HCT116 (cell line): ENCODE measurements around the gene STEAP1. TPM values are rescaled to one million over a fixed set of nuclear protein-coding genes. Genes with fewer than 3 reads are reported as not detected.
"Not testable (repeated sequence)": the region's sequence is repeated elsewhere in the genome, so short reads cannot be mapped to it uniquely, and the experiment has no call there.

ENCODE experiments used
- ATAC-seq: fragments of 200-7000 bp; cut with Tn5 transposase; 2 replicates; pipeline ENCODE4 v1.9.1; 2020; ENCODE audit warnings: mild to moderate bottlenecking, moderate library complexity
- BruUV-seq: library from RNA; stranded (reverse); fragments of 400-500 nt; replicated peaks from 2 replicates; lab custom pipeline; 2021; lab: Mats Ljungman, UMichigan
- CTCF ChIA-PET: fragments of 300-600 bp; sonication (Branson Sonifier 250); formaldehyde crosslinking; loops from one replicate; lab custom pipeline; 2021; ENCODE audit warnings: antibody characterized with exemption; lab: Charles Lee
- POLR2A ChIA-PET: fragments of 300-600, 350-600 bp; sonication (Branson Sonifier 250); formaldehyde crosslinking; loops from one replicate; lab custom pipeline; 2021; ENCODE audit warnings: antibody characterized with exemption; lab: Charles Lee
- RAD21 ChIA-PET, 2 experiments: fragments of 300-600 bp; sonication (Branson Sonifier 250); formaldehyde crosslinking; loops; one replicate each; lab custom pipeline; 2023; ENCODE audit warnings: low total read pairs in 2 of 2; ENCODE audit not compliant: uncharacterized antibody in 2 of 2, unreplicated experiment in 2 of 2, low non-redundant PET in 1 of 2; lab: Charles Lee
- DNase-seq: peaks from one replicate; pipeline ENCODE4 v3.0.0-alpha.2; 2010; ENCODE audit warnings: low read depth, low spot score
- H2AFZ ChIP-seq: fragments of 200-600 bp; shearing (Covaris generic), sonication (generic); 2 replicates; pipeline ENCODE4 v1.6.1; 2017; ENCODE audit warnings: low read depth, mixed run types, mixed read lengths, antibody characterized with exemption, low read length; ENCODE audit not compliant: poor library complexity, severe bottlenecking
- H3K27ac ChIP-seq: 2 replicates; pipeline ENCODE4 v1.5.1; 2012; ENCODE audit warnings: low read depth, low read length
- H3K27me3 ChIP-seq: fragments of 200-600 bp; sonication (generic); 2 replicates; pipeline ENCODE4 v1.6.1; 2016; ENCODE audit warnings: mixed run types, low read length, mixed read lengths; ENCODE audit not compliant: insufficient read depth
- H3K36me3 ChIP-seq, 2 experiments: fragments of 200-500 bp in 1 of 2; fragments of 200-600 bp in 1 of 2; sonication (Bioruptor generic) in 1 of 2; sonication (generic) in 1 of 2; 2 replicates each; pipeline versions ENCODE4 v1.5.1 to v1.6.1; 2014 to 2016; ENCODE audit warnings: low read length in 2 of 2, inconsistent platforms in 1 of 2, mixed read lengths in 1 of 2, mixed run types in 1 of 2; ENCODE audit not compliant: insufficient read depth in 2 of 2, control insufficient read depth in 1 of 2
- H3K4me1 ChIP-seq, 2 experiments: fragments of 200-600 bp in 1 of 2; sonication (generic) in 1 of 2; 2 replicates each; pipeline versions ENCODE4 v1.5.1 to v1.6.1; 2012 to 2017; ENCODE audit warnings: low read length in 2 of 2, inconsistent platforms in 1 of 2, mild to moderate bottlenecking in 1 of 2, mixed read lengths in 1 of 2, mixed run types in 1 of 2, moderate library complexity in 1 of 2; ENCODE audit not compliant: insufficient read depth in 2 of 2, control insufficient read depth in 1 of 2
- H3K4me2 ChIP-seq: fragments of 200-600 bp; sonication (generic); 2 replicates; pipeline ENCODE4 v1.6.1; 2017; ENCODE audit warnings: mixed run types, low read length, mixed read lengths
- H3K4me3 ChIP-seq, 2 experiments: fragments of 200-600 bp in 1 of 2; sonication (generic) in 1 of 2; replicated peaks in 1 of 2; 2 replicates each; pipeline ENCODE4 v1.5.1; 2011 to 2016; ENCODE audit warnings: low read length in 2 of 2, control low read depth in 1 of 2, low read depth in 1 of 2, mild to moderate bottlenecking in 1 of 2, mixed read lengths in 1 of 2, mixed run types in 1 of 2
- H3K79me2 ChIP-seq: fragments of 200-600 bp; sonication (generic); 2 replicates; pipeline ENCODE4 v1.6.1; 2017; ENCODE audit warnings: mild to moderate bottlenecking, mixed run types, low read length, moderate library complexity, mixed read lengths; ENCODE audit not compliant: insufficient read depth
- H3K9ac ChIP-seq: fragments of 200-600 bp; sonication (generic); 2 replicates; pipeline ENCODE4 v1.6.1; 2016; ENCODE audit warnings: low read length, mixed read lengths
- H3K9me2 ChIP-seq: fragments of 200-600 bp; sonication (generic), shearing (Covaris generic); 2 replicates; pipeline ENCODE4 v1.6.1; 2017; ENCODE audit warnings: mixed run types, mild to moderate bottlenecking, moderate library complexity; ENCODE audit not compliant: insufficient read depth
- H3K9me3 ChIP-seq, 2 experiments: fragments of 200-500 bp in 1 of 2; fragments of 200-600 bp in 1 of 2; sonication (Bioruptor generic) in 1 of 2; sonication (generic) in 1 of 2; 2 replicates each; pipeline ENCODE4 v1.6.1; 2014 to 2017; ENCODE audit warnings: low read length in 2 of 2, mixed read lengths in 2 of 2, inconsistent platforms in 1 of 2, low read depth in 1 of 2, mild to moderate bottlenecking in 1 of 2, mixed run types in 1 of 2, moderate library complexity in 1 of 2; ENCODE audit not compliant: control insufficient read depth in 1 of 2, insufficient read depth in 1 of 2
- H4K20me1 ChIP-seq: fragments of 200-600 bp; sonication (generic), shearing (Covaris generic); 2 replicates; pipeline ENCODE4 v1.6.1; 2017; ENCODE audit warnings: mixed run types, mild to moderate bottlenecking, moderate library complexity; ENCODE audit not compliant: insufficient read depth
- CTCF ChIP-seq, 3 experiments: fragments of 200-600 bp in 1 of 3; sonication (generic) in 1 of 3; IDR thresholded peaks in 2 of 3; conservative IDR thresholded peaks in 1 of 3; 2 replicates each; pipeline ENCODE4 v1.5.1; 2012 to 2017; ENCODE audit warnings: low read depth in 2 of 3, low read length in 2 of 3, antibody characterized with exemption in 1 of 3, borderline replicate concordance in 1 of 3, control low read depth in 1 of 3, mild to moderate bottlenecking in 1 of 3, mixed read lengths in 1 of 3, mixed run types in 1 of 3, moderate library complexity in 1 of 3; ENCODE audit not compliant: insufficient read depth in 1 of 3
- RAD21 ChIP-seq: IDR thresholded peaks from 2 replicates; pipeline ENCODE4 v1.6.1; 2012; ENCODE audit warnings: low read depth, mild to moderate bottlenecking
- intact Hi-C: fragments of 100-400 bp; cut with micrococcal nuclease; formaldehyde crosslinking; loops from 2 replicates; pipeline ENCODE4 v1.10.0; 2022
- total RNA-seq: library from RNA; stranded (reverse); gene quantifications from one replicate; pipeline ENCODE4 v1.2.1, GENCODE V29; 2021; ENCODE audit not compliant: unreplicated experiment

The STEAP1 gene
- total RNA-seq, 1 experiment from 2014 or later, result 18.8 TPM

- H3K4me2 ChIP-seq, H4K20me1 ChIP-seq, BruUV-seq, H3K27ac ChIP-seq, DNase-seq, H3K36me3 ChIP-seq, H3K27me3 ChIP-seq, H3K4me3 ChIP-seq, H3K9me2 ChIP-seq, POLR2A ChIA-PET, H3K9me3 ChIP-seq, RAD21 ChIA-PET, ATAC-seq, H3K9ac ChIP-seq, H3K79me2 ChIP-seq: not testable (repeated sequence)
- Histone ChIP-seq H2AFZ (peak overlapping the region; percentile 85), H3K4me1 (peaks cover 0 to 21% of the 10 kb centered on the region in 2 experiments; a peak in 1 of 4 replicates)
- CTCF ChIA-PET, result interaction anchor here (0.6 to 3.5 kb wide), 2 partner anchors 276 to 1605 kb away, joined by 4 to 58 read pairs; no protein-coding TSS in a partner anchor
- intact Hi-C loops, result loop anchor here (1.0 kb wide), 1 partner anchor 261 kb away; no protein-coding TSS in a partner anchor
Observed at GRCh38 chr7:90151884-90152283, 2.4 kb upstream of the STEAP1 start.

GRCh38 chr7:90152642-90153253 lies 1.5 kb upstream of the STEAP1 start:
- not testable (repeated sequence) for H3K27me3 ChIP-seq, H3K27ac ChIP-seq, H3K9me2 ChIP-seq, H3K4me3 ChIP-seq, H3K9me3 ChIP-seq, H3K9ac ChIP-seq, H3K36me3 ChIP-seq, ATAC-seq, H4K20me1 ChIP-seq, H3K79me2 ChIP-seq, BruUV-seq
- intact Hi-C loops, result loop anchor here (1.0 kb wide), 1 partner anchor 261 kb away; no protein-coding TSS in a partner anchor
- TF ChIP-seq CTCF (IDR thresholded peaks at IDR 0.05 in 2 of 3, conservative IDR thresholded peaks at IDR 0.05 in 1 of 3; ENCODE audit: borderline replicate concordance in 1 of 3, insufficient read depth in 1 of 3, low read depth in 2 of 3, low read length in 2 of 3) (peak; percentile 23 to 79 (median 56); a peak in 4 of 6 replicates), RAD21 (peak; percentile 82)
- Histone ChIP-seq H3K4me1 (peaks cover 0 to 30% of the 10 kb centered on the region in 2 experiments; a peak in 2 of 4 replicates), H3K4me2 (peak overlapping the region; percentile 23; the same call in 1 of the 2 replicates), H2AFZ (peak overlapping the region; percentile 85)
- RAD21 ChIA-PET, result interaction anchor here (0.7 to 1.9 kb wide), 3 partner anchors 26 to 275 kb away, joined by 3 to 7 read pairs (median 3); no protein-coding TSS in a partner anchor
- DNase-seq, result peak; percentile 59
- POLR2A ChIA-PET, result interaction anchor here (0.7 kb wide), 1 partner anchor 153 kb away, joined by 5 read pairs; no protein-coding TSS in a partner anchor
- CTCF ChIA-PET, result interaction anchor here (0.6 to 3.5 kb wide), 7 partner anchors 44 to 1606 kb away, joined by 3 to 58 read pairs (median 5); no protein-coding TSS in a partner anchor
